Kasumi-1 (cell line): ENCODE data around the gene ADH7.
"Not testable (repeated sequence)": the region's sequence is repeated elsewhere in the genome, so short reads cannot be mapped to it uniquely, and the experiment has no call there.

ENCODE experiments used
- DNase-seq, 2 experiments: peaks; one replicate each; lab custom pipeline; 2025; lab: John Stamatoyannopoulos, UW

ADH7 gene

GRCh38 chr4:99379571-99379970 is 55.6 kb downstream of the ADH7 start:
- DNase-seq = no peak

GRCh38 chr4:99378876-99379275 is 56.3 kb downstream of the ADH7 start:
- no peak for DNase-seq

GRCh38 chr4:99377341-99377740 is 57.8 kb downstream of the ADH7 start:
- DNase-seq = peak; percentile 4 to 41

GRCh38 chr4:99372464-99372863 is 62.7 kb downstream of the ADH7 start:
- DNase-seq = not testable (repeated sequence)

GRCh38 chr4:99367817-99368216 is 67.3 kb downstream of the ADH7 start:
- not testable (repeated sequence) for DNase-seq

GRCh38 chr4:99366491-99366890 is 68.7 kb downstream of the ADH7 start:
- DNase-seq = no peak

- DNase-seq = no peak
Observed at GRCh38 chr4:99362768-99363167, 72.4 kb downstream of the ADH7 start.
